Gastrocnemius medialis (tissue), 4 donors: ENCODE data around the gene PABPC1L2B.
"Not testable (repeated sequence)": the region's sequence is repeated elsewhere in the genome, so short reads cannot be mapped to it uniquely, and the experiment has no call there.

Experiments used
- POLR2A ChIP-seq, 2 donors: fragments of 450-650 bp; IDR thresholded peaks; one replicate each; pipeline ENCODE4 v1.6.1; 2017; ENCODE audit warnings: antibody characterized with exemption in 2 of 2, mild to moderate bottlenecking in 2 of 2, moderate library complexity in 2 of 2
- TF ChIP-seq, protein P1 (sequence below), 5 experiments: fragments of 450-650 bp in 3 of 5; fragments of 200-600 bp in 2 of 5; sonication (generic) in 2 of 5; IDR thresholded peaks in 4 of 5; conservative IDR thresholded peaks in 1 of 5; 1 replicate in 4 of 5; 2 replicates in 1 of 5; pipeline ENCODE4 v1.5.1; 2016 to 2019; ENCODE audit warnings: antibody characterized with exemption in 5 of 5, mild to moderate bottlenecking in 3 of 5, moderate library complexity in 3 of 5

DNA sequence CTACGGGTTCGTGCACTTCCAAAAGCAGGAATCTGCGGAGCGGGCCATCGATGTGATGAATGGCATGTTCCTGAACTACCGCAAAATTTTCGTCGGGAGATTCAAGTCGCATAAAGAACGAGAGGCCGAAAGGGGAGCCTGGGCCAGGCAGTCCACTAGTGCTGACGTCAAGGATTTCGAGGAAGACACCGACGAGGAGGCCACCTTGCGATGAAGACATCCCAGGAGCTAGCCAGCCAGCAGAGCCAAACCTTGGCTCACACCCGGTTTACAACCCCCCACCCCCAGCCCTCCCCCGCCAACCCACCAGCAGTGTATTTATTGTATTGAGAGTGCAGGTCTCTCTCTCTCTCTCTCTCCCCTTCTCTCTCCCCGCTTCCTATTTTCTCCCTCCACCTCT, 1.3 kb downstream of the PABPC1L2B start:
- not testable (repeated sequence) for TF ChIP-seq POLR2A (IDR thresholded peaks at IDR 0.05)
- TF ChIP-seq, protein P1, sequence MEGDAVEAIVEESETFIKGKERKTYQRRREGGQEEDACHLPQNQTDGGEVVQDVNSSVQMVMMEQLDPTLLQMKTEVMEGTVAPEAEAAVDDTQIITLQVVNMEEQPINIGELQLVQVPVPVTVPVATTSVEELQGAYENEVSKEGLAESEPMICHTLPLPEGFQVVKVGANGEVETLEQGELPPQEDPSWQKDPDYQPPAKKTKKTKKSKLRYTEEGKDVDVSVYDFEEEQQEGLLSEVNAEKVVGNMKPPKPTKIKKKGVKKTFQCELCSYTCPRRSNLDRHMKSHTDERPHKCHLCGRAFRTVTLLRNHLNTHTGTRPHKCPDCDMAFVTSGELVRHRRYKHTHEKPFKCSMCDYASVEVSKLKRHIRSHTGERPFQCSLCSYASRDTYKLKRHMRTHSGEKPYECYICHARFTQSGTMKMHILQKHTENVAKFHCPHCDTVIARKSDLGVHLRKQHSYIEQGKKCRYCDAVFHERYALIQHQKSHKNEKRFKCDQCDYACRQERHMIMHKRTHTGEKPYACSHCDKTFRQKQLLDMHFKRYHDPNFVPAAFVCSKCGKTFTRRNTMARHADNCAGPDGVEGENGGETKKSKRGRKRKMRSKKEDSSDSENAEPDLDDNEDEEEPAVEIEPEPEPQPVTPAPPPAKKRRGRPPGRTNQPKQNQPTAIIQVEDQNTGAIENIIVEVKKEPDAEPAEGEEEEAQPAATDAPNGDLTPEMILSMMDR (IDR thresholded peaks at IDR 0.05 in 4 of 5, conservative IDR thresholded peaks at IDR 0.05 in 1 of 5) = not testable (repeated sequence)
